Measurements from ENCODE around the gene SMYD3. TPM values are rescaled to one million over a fixed set of nuclear protein-coding genes. Genes with fewer than 3 reads are reported as not detected.

The SMYD3 gene
- total RNA-seq, 1 experiment from 2014 or later, result 25.5 TPM

DNA sequence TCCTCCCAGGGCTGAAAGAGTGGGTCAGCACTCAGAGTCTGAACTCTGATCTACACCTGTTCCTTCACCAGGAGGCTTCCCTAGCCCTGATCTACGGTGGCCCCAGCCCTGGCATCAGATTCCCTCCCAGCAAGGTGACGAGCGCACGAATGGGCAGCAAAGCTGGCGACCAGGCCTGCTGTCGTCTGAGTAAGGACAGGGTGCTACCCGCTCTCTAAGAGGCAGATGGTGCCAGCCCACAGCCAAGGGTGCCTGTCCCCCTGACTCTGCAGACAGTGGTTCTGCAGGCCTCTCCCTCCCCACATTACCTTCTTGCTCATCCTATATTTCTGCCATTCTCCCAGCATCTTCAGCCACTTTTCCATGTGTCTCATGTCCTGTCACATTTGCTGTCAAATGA, 10.3 kb upstream of the SMYD3 start:
- Histone ChIP-seq H3T11ph (ENCODE audit: low read length) (no peak overlapping the region), H2BK15ac (ENCODE audit: low read depth, low read length) (no peak overlapping the region), H4K8ac (replicated peaks; ENCODE audit: insufficient read length, low read depth, low read length) (no peak overlapping the region), H2BK5ac (ENCODE audit: insufficient read length, low read length) (no peak overlapping the region), H3K14ac (ENCODE audit: insufficient read depth, low read length) (no peak overlapping the region), H3K23me2 (ENCODE audit: insufficient read length, low read depth, low read length, poor library complexity, severe bottlenecking) (no peaks in the 10 kb centered on the region), H3K4me2 (ENCODE audit: insufficient read depth, insufficient read length, low read length) (no peak overlapping the region), H3K79me2 (ENCODE audit: insufficient read depth, low read length) (no peaks in the 10 kb centered on the region), H3K4ac (ENCODE audit: low read depth, low read length) (no peak overlapping the region), H3K9ac (ENCODE audit: extremely low read depth, insufficient read length, low read length) (no peak overlapping the region), H2AFZ (ENCODE audit: low read length) (no peak overlapping the region), H3K27me3 (ENCODE audit: insufficient read depth, low read length) (no peaks in the 10 kb centered on the region), H2BK120ac (ENCODE audit: low read depth, low read length, poor library complexity, severe bottlenecking) (no peak overlapping the region), H4K5ac (ENCODE audit: insufficient read length, low read depth, low read length) (no peak overlapping the region), H2AK5ac (ENCODE audit: insufficient read length, low read length) (no peak overlapping the region), H3K9me3 (ENCODE audit: control insufficient read depth, low read depth, low read length) (peaks cover 5% of the 10 kb centered on the region), H4K91ac (ENCODE audit: insufficient read length, low read depth, low read length) (no peak overlapping the region), H4K20me1 (ENCODE audit: control insufficient read depth, insufficient read depth, insufficient read length) (no peaks in the 10 kb centered on the region), H3K23ac (ENCODE audit: insufficient read length, low read depth, low read length) (no peak overlapping the region), H2BK20ac (ENCODE audit: low read depth, low read length, poor library complexity, severe bottlenecking) (no peak overlapping the region), H2BK12ac (ENCODE audit: insufficient read length, low read depth, low read length) (no peak overlapping the region), H3K4me1 (ENCODE audit: insufficient read depth, low read length) (no peaks in the 10 kb centered on the region), H3K79me1 (ENCODE audit: insufficient read depth, low read depth, low read length, poor library complexity, severe bottlenecking) (no peaks in the 10 kb centered on the region), H3K18ac (ENCODE audit: insufficient read length, low read depth, low read length) (no peak overlapping the region), H3K27ac (ENCODE audit: insufficient read length, low read depth, low read length) (no peak overlapping the region), H3K56ac (ENCODE audit: insufficient read length, low read depth, low read length) (no peak overlapping the region)
- WGBS (ENCODE audit: extremely low coverage, insufficient read length, low lambda C conversion rate), result no CpG with 5 or more reads among the region's 7 CpGs
- TF ChIP-seq, protein P1, sequence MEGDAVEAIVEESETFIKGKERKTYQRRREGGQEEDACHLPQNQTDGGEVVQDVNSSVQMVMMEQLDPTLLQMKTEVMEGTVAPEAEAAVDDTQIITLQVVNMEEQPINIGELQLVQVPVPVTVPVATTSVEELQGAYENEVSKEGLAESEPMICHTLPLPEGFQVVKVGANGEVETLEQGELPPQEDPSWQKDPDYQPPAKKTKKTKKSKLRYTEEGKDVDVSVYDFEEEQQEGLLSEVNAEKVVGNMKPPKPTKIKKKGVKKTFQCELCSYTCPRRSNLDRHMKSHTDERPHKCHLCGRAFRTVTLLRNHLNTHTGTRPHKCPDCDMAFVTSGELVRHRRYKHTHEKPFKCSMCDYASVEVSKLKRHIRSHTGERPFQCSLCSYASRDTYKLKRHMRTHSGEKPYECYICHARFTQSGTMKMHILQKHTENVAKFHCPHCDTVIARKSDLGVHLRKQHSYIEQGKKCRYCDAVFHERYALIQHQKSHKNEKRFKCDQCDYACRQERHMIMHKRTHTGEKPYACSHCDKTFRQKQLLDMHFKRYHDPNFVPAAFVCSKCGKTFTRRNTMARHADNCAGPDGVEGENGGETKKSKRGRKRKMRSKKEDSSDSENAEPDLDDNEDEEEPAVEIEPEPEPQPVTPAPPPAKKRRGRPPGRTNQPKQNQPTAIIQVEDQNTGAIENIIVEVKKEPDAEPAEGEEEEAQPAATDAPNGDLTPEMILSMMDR (conservative IDR thresholded peaks at IDR 0.05), result no peak
- Mint-ChIP-seq H3K27me3 (ENCODE audit: low read depth) (peaks cover 7% of the 10 kb centered on the region), H3K9me3 (peaks cover 58 to 67% of the 10 kb centered on the region in 2 experiments), H3K27ac (no peak overlapping the region), H3K4me1 (no peaks in the 10 kb centered on the region), H3K4me3 (no peak overlapping the region), H3K36me3 (ENCODE audit: insufficient read depth in 1 of 3, low read depth in 3 of 3) (peaks cover 5 to 17% (median 7%) of the 10 kb centered on the region in 3 experiments; a peak in 4 of 7 replicates)
- no peak for DNase-seq

Measured in H9 (cell line).